ENCODE results near the gene PRCC. TPM values are rescaled to one million over a fixed set of nuclear protein-coding genes. Genes with fewer than 3 reads are reported as not detected.
"Not testable (repeated sequence)": the region's sequence is repeated elsewhere in the genome, so short reads cannot be mapped to it uniquely, and the experiment has no call there.

Gene PRCC
- total RNA-seq, 2 experiments from 2014 or later = 71.9 to 75.5 TPM

DNA sequence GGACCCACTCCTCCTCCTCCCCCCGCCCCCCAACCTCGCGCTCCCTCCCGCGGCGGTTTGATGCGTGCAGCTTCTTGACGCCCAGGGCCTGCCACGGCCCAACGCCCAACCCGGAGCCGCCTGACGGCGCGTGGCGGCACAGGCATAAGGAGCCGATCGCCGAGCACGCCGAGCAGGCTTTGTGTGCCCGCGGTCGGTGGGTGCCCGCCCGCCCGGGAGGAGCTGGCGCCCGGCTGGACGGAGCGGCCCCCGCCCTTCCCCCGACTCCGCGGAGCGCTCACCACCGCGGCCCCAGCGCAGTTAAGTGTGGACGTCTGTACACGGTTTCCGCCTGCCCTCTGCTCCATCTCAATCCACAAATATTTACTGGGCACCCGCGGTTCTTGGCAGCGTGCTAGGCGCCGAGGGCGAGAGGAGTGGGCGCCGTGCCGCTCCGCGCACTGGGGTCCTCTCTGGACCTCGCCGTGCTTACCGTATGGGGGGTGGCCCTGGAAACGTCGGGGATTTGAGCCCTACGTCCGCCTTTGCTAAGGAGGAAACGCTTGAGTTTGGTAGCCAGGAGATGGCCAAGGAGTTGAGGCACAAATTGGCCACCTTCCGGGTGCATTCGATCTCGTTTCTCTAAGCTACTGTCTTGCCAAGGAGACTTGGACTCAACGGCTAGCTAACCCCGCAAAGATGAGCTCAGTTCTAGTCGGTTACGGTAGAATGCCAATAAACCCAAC, 15.4 kb upstream of the PRCC start:
- DNase-seq (peak; percentile 98), ATAC-seq (peak; percentile 83)
- ChIA-PET CTCF (interaction anchor here (0.7 to 4.5 kb wide), 14 partner anchors 11 to 139 kb away, joined by 3 to 90 read pairs (median 5); partner anchors contain the start of genes ISG20L2, METTL25B, MRPL24 and NTRK1), POLR2A (interaction anchor here (0.6 to 4.1 kb wide), 9 partner anchors 9 to 109 kb away, joined by 3 to 61 read pairs (median 4); partner anchors contain the start of genes ISG20L2, METTL25B, MRPL24 and PRCC)
- peaks cover 33% of the 10 kb centered on the region for H3K36me3 Mint-ChIP-seq (ENCODE audit: low read depth)
- peak overlapping the region; percentile 96 for H3K27ac Mint-ChIP-seq
- H3K4me3 Mint-ChIP-seq = peak overlapping the region; percentile 96
- no peaks in the 10 kb centered on the region for H3K27me3 Mint-ChIP-seq (ENCODE audit: low read depth)
- no peaks in the 10 kb centered on the region for H3K9me3 Mint-ChIP-seq (ENCODE audit: insufficient read depth)
- H3K4me1 Mint-ChIP-seq (ENCODE audit: low read depth) = peaks cover 38% of the 10 kb centered on the region

- Mint-ChIP-seq H3K36me3 (ENCODE audit: low read depth) (peaks cover 28% of the 10 kb centered on the region), H3K27me3 (ENCODE audit: low read depth) (no peaks in the 10 kb centered on the region), H3K4me3 (peak overlapping the region; percentile 96), H3K9me3 (ENCODE audit: insufficient read depth) (no peaks in the 10 kb centered on the region), H3K27ac (peak overlapping the region; percentile 62), H3K4me1 (ENCODE audit: low read depth) (peaks cover 28% of the 10 kb centered on the region)
- ChIA-PET CTCF (interaction anchor here (0.9 to 4.5 kb wide), 10 partner anchors 12 to 138 kb away, joined by 3 to 90 read pairs (median 6); partner anchors contain the start of genes ISG20L2, METTL25B, MRPL24 and NTRK1), POLR2A (interaction anchor here (1.6 to 4.1 kb wide), 4 partner anchors 8 to 25 kb away, joined by 4 to 61 read pairs (median 34); partner anchors contain the start of genes ISG20L2, METTL25B, MRPL24 and PRCC)
- DNase-seq (no peak), ATAC-seq (no peak)
Observed at GRCh38 chr1:156752843-156753482, 14.4 kb upstream of the PRCC start.

DNA sequence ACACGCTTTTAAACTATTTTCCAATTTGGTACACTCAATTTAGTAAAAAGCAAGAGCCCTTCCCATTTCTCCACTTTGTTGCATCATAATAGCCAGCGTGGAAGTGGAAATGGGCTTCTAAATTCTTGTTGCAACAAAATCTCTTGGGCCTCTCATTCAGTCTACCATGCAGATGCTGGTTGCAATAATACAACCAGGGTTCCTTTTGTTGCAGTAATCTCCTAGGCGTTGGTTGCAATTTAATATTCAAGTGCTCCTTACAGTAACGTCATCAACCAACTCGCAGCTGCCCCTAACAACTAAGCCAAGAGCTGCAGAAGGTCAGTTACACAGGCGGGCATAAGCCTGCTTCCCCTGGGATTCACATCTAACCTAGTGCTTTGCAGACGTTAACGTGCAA, 13.1 kb upstream of the PRCC start:
- POLR2A ChIA-PET = no interaction called here
- CTCF ChIA-PET = interaction anchor here (3.9 kb wide), 1 partner anchor 28 kb away, joined by 35 read pairs; no protein-coding TSS in a partner anchor
- Mint-ChIP-seq H3K27me3 (ENCODE audit: low read depth) (no peaks in the 10 kb centered on the region), H3K4me1 (ENCODE audit: low read depth) (peaks cover 20% of the 10 kb centered on the region), H3K36me3 (ENCODE audit: low read depth) (peaks cover 17% of the 10 kb centered on the region), H3K4me3 (no peak overlapping the region), H3K9me3 (ENCODE audit: insufficient read depth) (no peaks in the 10 kb centered on the region), H3K27ac (no peak overlapping the region)
- DNase-seq (no peak), ATAC-seq (no peak)

- ChIA-PET CTCF (interaction anchor here (1.0 to 3.9 kb wide), 2 partner anchors 30 to 41 kb away, joined by 3 to 35 read pairs; no protein-coding TSS in a partner anchor), POLR2A (interaction anchor here (0.9 kb wide), 1 partner anchor 27 kb away, joined by 4 read pairs; the partner anchor contains the start of genes ISG20L2 and METTL25B)
- no peak for ATAC-seq
- no peak for DNase-seq
- Mint-ChIP-seq H3K27me3 (ENCODE audit: low read depth) (no peaks in the 10 kb centered on the region), H3K27ac (no peak overlapping the region), H3K4me3 (no peak overlapping the region), H3K9me3 (ENCODE audit: insufficient read depth) (no peaks in the 10 kb centered on the region), H3K36me3 (ENCODE audit: low read depth) (peaks cover 5% of the 10 kb centered on the region), H3K4me1 (ENCODE audit: low read depth) (peaks cover 16% of the 10 kb centered on the region)
Observed at GRCh38 chr1:156755527-156755950, 11.8 kb upstream of the PRCC start.

DNA sequence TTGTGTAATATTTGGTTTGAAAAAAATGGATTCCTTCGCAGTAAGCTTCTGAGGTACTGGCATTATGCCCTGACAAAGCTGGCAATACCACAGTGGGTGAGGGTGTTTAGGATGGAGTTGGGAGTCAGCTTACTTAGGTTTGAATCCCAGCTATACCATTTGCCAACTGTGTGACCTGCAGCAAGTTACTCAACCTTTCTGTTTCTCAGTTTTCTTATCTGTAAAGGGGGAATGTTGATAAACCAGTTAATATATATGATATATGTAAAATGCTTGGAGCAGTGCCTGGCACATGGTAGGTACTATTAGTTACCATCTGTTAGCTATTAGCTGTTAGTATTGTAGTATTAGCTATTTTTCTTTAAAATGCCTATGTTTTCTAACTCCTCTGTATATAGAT, 11.0 kb upstream of the PRCC start:
- no peak overlapping the region for H3K27ac Mint-ChIP-seq
- ATAC-seq (no peak), DNase-seq (no peak)
- H3K9me3 Mint-ChIP-seq (ENCODE audit: insufficient read depth) = no peaks in the 10 kb centered on the region
- no peaks in the 10 kb centered on the region for H3K27me3 Mint-ChIP-seq (ENCODE audit: low read depth)
- H3K4me1 Mint-ChIP-seq (ENCODE audit: low read depth) = peaks cover 16% of the 10 kb centered on the region
- ChIA-PET POLR2A (interaction anchor here (0.6 to 0.9 kb wide), 4 partner anchors 11 to 101 kb away, joined by 3 to 4 read pairs (median 4); partner anchors contain the start of genes ISG20L2, METTL25B and PRCC), CTCF (interaction anchor here (0.7 to 3.9 kb wide), 4 partner anchors 10 to 104 kb away, joined by 3 to 35 read pairs (median 4); partner anchors contain the start of gene NTRK1)
- H3K36me3 Mint-ChIP-seq (ENCODE audit: low read depth) = peaks cover 4% of the 10 kb centered on the region
- no peak overlapping the region for H3K4me3 Mint-ChIP-seq

DNA sequence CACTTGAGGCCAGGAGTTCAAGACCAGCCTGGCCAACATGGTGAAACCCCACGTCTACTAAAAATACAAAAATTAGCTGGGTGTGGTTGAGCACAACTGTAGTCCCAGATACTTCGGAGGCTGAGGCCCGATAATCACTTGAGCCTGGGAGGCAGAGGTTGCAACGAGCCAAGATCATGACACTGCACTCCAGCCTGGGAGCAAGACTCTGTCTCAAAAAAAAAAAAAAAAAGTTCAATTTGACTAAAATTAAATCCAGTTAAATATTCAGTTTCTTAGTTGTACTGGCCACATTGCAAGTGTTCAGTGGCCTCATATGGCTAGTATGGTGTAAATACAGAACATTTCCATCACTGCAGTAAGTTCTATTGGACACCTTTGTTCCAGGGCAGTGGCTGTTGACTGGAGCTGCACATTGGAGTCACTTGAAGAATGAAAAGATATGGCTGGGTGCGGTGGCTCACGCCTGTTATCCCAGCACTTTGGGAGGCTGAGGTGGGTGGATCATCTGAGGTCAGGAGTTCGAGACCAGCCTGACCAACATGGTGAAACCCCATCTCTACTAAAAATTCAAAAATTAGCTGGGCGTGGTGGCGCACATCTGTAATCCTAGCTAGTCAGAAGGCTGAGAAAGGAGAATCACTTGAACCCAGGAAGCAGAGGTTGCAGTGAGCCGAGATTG, 9.6 kb upstream of the PRCC start:
- H3K4me3 Mint-ChIP-seq; DNase-seq; POLR2A ChIA-PET; H3K27ac Mint-ChIP-seq; ATAC-seq; H3K9me3 Mint-ChIP-seq (ENCODE audit: insufficient read depth); H3K27me3 Mint-ChIP-seq (ENCODE audit: low read depth); H3K36me3 Mint-ChIP-seq (ENCODE audit: low read depth): not testable (repeated sequence)
- CTCF ChIA-PET = interaction anchor here (1.3 to 3.9 kb wide), 2 partner anchors 32 to 73 kb away, joined by 3 to 35 read pairs; no protein-coding TSS in a partner anchor
- H3K4me1 Mint-ChIP-seq (ENCODE audit: low read depth) = peaks cover 13% of the 10 kb centered on the region

GRCh38 chr1:156760092-156760795, 7.1 kb upstream of the PRCC start:
- Mint-ChIP-seq H3K36me3 (ENCODE audit: low read depth) (no peaks in the 10 kb centered on the region), H3K4me3 (no peak overlapping the region), H3K27me3 (ENCODE audit: low read depth) (no peaks in the 10 kb centered on the region), H3K9me3 (ENCODE audit: insufficient read depth) (no peaks in the 10 kb centered on the region), H3K4me1 (ENCODE audit: low read depth) (peaks cover 4% of the 10 kb centered on the region), H3K27ac (no peak overlapping the region)
- DNase-seq = no peak
- no peak for ATAC-seq
- ChIA-PET CTCF (interaction anchor here (1.0 to 1.1 kb wide), 2 partner anchors 34 to 99 kb away, joined by 4 to 8 read pairs; no protein-coding TSS in a partner anchor), POLR2A (interaction anchor here (1.1 to 1.4 kb wide), 2 partner anchors 8 to 34 kb away, joined by 4 read pairs; partner anchors contain the start of gene HDGF)

GRCh38 chr1:156760796-156761104, 6.6 kb upstream of the PRCC start:
- no peak for ATAC-seq
- ChIA-PET POLR2A (interaction anchor here (1.1 to 1.4 kb wide), 2 partner anchors 9 to 35 kb away, joined by 4 read pairs; partner anchors contain the start of gene HDGF), CTCF (interaction anchor here (1.0 to 1.1 kb wide), 2 partner anchors 35 to 99 kb away, joined by 4 to 8 read pairs; no protein-coding TSS in a partner anchor)
- H3K4me3 Mint-ChIP-seq = no peak overlapping the region
- peaks cover 7% of the 10 kb centered on the region for H3K4me1 Mint-ChIP-seq (ENCODE audit: low read depth)
- H3K27me3 Mint-ChIP-seq (ENCODE audit: low read depth) = no peaks in the 10 kb centered on the region
- DNase-seq = no peak
- H3K9me3 Mint-ChIP-seq (ENCODE audit: insufficient read depth) = no peaks in the 10 kb centered on the region
- H3K27ac Mint-ChIP-seq = no peak overlapping the region
- H3K36me3 Mint-ChIP-seq (ENCODE audit: low read depth) = no peaks in the 10 kb centered on the region

GRCh38 chr1:156765136-156765535, 2.2 kb upstream of the PRCC start:
- H3K27me3 Mint-ChIP-seq (ENCODE audit: low read depth); POLR2A ChIA-PET; H3K4me3 Mint-ChIP-seq; H3K9me3 Mint-ChIP-seq (ENCODE audit: insufficient read depth); ATAC-seq; DNase-seq; H3K27ac Mint-ChIP-seq: not testable (repeated sequence)
- Mint-ChIP-seq H3K36me3 (ENCODE audit: low read depth) (peaks cover 18% of the 10 kb centered on the region), H3K4me1 (ENCODE audit: low read depth) (peaks cover 26% of the 10 kb centered on the region)
- CTCF ChIA-PET = interaction anchor here (1.4 to 18.8 kb wide), 2 partner anchors 38 to 95 kb away, joined by 4 to 206 read pairs; partner anchors contain the start of genes ISG20L2 and METTL25B

- Mint-ChIP-seq H3K4me3 (no peak overlapping the region), H3K27ac (no peak overlapping the region)
- CTCF ChIA-PET = interaction anchor here (0.8 to 18.8 kb wide), 6 partner anchors 11 to 94 kb away, joined by 3 to 206 read pairs (median 4); partner anchors contain the start of genes HDGF, ISG20L2 and METTL25B
Observed at GRCh38 chr1:156765666-156766065, 1.7 kb upstream of the PRCC start.

More at GRCh38 chr1:156765666-156766065, 1.7 kb upstream of the PRCC start:
- ATAC-seq (no peak), DNase-seq (no peak)
- H3K36me3 Mint-ChIP-seq (ENCODE audit: low read depth) = peaks cover 22% of the 10 kb centered on the region
- H3K4me1 Mint-ChIP-seq (ENCODE audit: low read depth) = peaks cover 31% of the 10 kb centered on the region
- POLR2A ChIA-PET = interaction anchor here (1.3 to 4.1 kb wide), 3 partner anchors 18 to 38 kb away, joined by 3 to 35 read pairs (median 5); partner anchors contain the start of genes ISG20L2 and METTL25B
- H3K9me3 Mint-ChIP-seq (ENCODE audit: insufficient read depth) = no peaks in the 10 kb centered on the region
- no peaks in the 10 kb centered on the region for H3K27me3 Mint-ChIP-seq (ENCODE audit: low read depth)

Measured in activated CD8-positive, alpha-beta T cell treated with anti-CD3 and anti-CD28 coated beads, Interleukin-2, amount 10 ng/mL, durations not matched to agents 7 days and 5 days (primary cell).